HL-60 (cell line): ENCODE measurements around the gene SYNRG.

Source experiments
- CTCF ChIP-seq: IDR thresholded peaks from one replicate; pipeline ENCODE4 v1.5.1; 2011; ENCODE audit warnings: low read length, control low read depth, inconsistent platforms; ENCODE audit not compliant: insufficient read depth
- GABPA ChIP-seq: IDR thresholded peaks from 2 replicates; pipeline ENCODE4 v1.6.1; 2012; ENCODE audit warnings: low read depth
- POLR2AphosphoS5 ChIP-seq: IDR thresholded peaks from 2 replicates; pipeline ENCODE4 v1.6.1; 2012; ENCODE audit warnings: low read depth

GRCh38 chr17:37657202-37657601, 48.0 kb upstream of the SYNRG start:
- TF ChIP-seq CTCF (no peak), POLR2AphosphoS5 (no peak), GABPA (no peak)
